ENCODE measurements around the gene GRIK4.
"Not testable (repeated sequence)": the region's sequence is repeated elsewhere in the genome, so short reads cannot be mapped to it uniquely, and the experiment has no call there.

The GRIK4 gene

GRCh38 chr11:121029813-121030445 is 518.4 kb downstream of the GRIK4 start:
- DNase-seq = no peak

GRCh38 chr11:121031167-121031566 is 519.6 kb downstream of the GRIK4 start:
- DNase-seq = no peak

- DNase-seq = not testable (repeated sequence)
These were observed 520.1 kb downstream of the GRIK4 start for GRCh38 chr11:121031648-121032047.

- no peak for DNase-seq
These were observed 521.0 kb downstream of the GRIK4 start for GRCh38 chr11:121032546-121032945.

- no peak for DNase-seq
These were observed 522.1 kb downstream of the GRIK4 start for GRCh38 chr11:121033635-121034034.

- no peak for DNase-seq
These were observed 523.7 kb downstream of the GRIK4 start for GRCh38 chr11:121035169-121035755.

GRCh38 chr11:121035780-121036179 is 524.2 kb downstream of the GRIK4 start:
- no peak for DNase-seq

GRCh38 chr11:121037016-121037415 is 525.5 kb downstream of the GRIK4 start:
- DNase-seq = no peak
